Activated CD8-positive, alpha-beta T cell treated with anti-CD3 and anti-CD28 coated beads for 36 hours (primary cell): ENCODE results near the gene SPATA13. TPM values are rescaled to one million over a fixed set of nuclear protein-coding genes. Genes with fewer than 3 reads are reported as not detected.

Experiments used
- ATAC-seq: fragments of 200-7000 bp; cut with Tn5 transposase; one replicate; pipeline ENCODE4 v1.10.0; 2021; ENCODE audit warnings: mild to moderate bottlenecking, moderate library complexity
- CTCF ChIA-PET: fragments of 350-600 bp; sonication (Branson Sonifier 250); formaldehyde crosslinking; loops from one replicate; lab custom pipeline; 2021; ENCODE audit warnings: antibody characterized with exemption; lab: Charles Lee
- POLR2A ChIA-PET: fragments of 350-600 bp; sonication (Branson Sonifier 250); formaldehyde crosslinking; loops from one replicate; lab custom pipeline; 2021; ENCODE audit warnings: antibody characterized with exemption; lab: Charles Lee
- DNase-seq: peaks from one replicate; pipeline ENCODE4 v3.0.0-alpha.2; 2020
- H3K27ac Mint-ChIP-seq: one replicate; pipeline ENCODE4 v1.8.0; 2021; ENCODE audit warnings: mild to moderate bottlenecking, mixed read lengths
- H3K27me3 Mint-ChIP-seq: one replicate; pipeline ENCODE4 v1.8.0; 2021; ENCODE audit warnings: mixed read lengths
- H3K36me3 Mint-ChIP-seq: one replicate; pipeline ENCODE4 v1.8.0; 2021; ENCODE audit warnings: low read depth, mixed read lengths
- H3K4me1 Mint-ChIP-seq: one replicate; pipeline ENCODE4 v1.8.0; 2021; ENCODE audit warnings: low read depth, mixed read lengths
- H3K4me3 Mint-ChIP-seq: one replicate; pipeline ENCODE4 v1.8.0; 2021; ENCODE audit warnings: mild to moderate bottlenecking, moderate library complexity, mixed read lengths
- H3K9me3 Mint-ChIP-seq: one replicate; pipeline ENCODE4 v1.8.0; 2021; ENCODE audit warnings: mixed read lengths
- CTCF ChIP-seq: fragments of 200-600 bp; IDR thresholded peaks from one replicate; pipeline ENCODE4 v1.8.0; 2022; ENCODE audit warnings: antibody characterized with exemption, mild to moderate bottlenecking
- intact Hi-C: fragments of 100-400 bp; cut with micrococcal nuclease; formaldehyde crosslinking; loops from one replicate; pipeline ENCODE4 v1.10.0; 2022
- total RNA-seq, 2 experiments: library from RNA; stranded (reverse); gene quantifications; one replicate each; pipeline ENCODE4 v1.2.3, GENCODE V29; 2021

The SPATA13 gene
- total RNA-seq, 2 experiments from 2014 or later = 47.0 to 47.4 TPM

GRCh38 chr13:24127116-24127631, 33.3 kb upstream of the SPATA13 start:
- H3K27me3 Mint-ChIP-seq = peaks cover 13% of the 10 kb centered on the region
- no peak overlapping the region for H3K27ac Mint-ChIP-seq
- peaks cover 30% of the 10 kb centered on the region for H3K4me1 Mint-ChIP-seq
- CTCF ChIA-PET = interaction anchor here (0.7 to 1.2 kb wide), 3 partner anchors 74 to 107 kb away, joined by 3 read pairs; no protein-coding TSS in a partner anchor
- intact Hi-C loops = no loop called here
- POLR2A ChIA-PET = no interaction called here
- H3K9me3 Mint-ChIP-seq = peaks cover 7% of the 10 kb centered on the region
- peak; percentile 95 for ATAC-seq
- peaks cover 5% of the 10 kb centered on the region for H3K36me3 Mint-ChIP-seq
- no peak for TF ChIP-seq CTCF
- H3K4me3 Mint-ChIP-seq = no peak overlapping the region
- DNase-seq = peak; percentile 67

DNA sequence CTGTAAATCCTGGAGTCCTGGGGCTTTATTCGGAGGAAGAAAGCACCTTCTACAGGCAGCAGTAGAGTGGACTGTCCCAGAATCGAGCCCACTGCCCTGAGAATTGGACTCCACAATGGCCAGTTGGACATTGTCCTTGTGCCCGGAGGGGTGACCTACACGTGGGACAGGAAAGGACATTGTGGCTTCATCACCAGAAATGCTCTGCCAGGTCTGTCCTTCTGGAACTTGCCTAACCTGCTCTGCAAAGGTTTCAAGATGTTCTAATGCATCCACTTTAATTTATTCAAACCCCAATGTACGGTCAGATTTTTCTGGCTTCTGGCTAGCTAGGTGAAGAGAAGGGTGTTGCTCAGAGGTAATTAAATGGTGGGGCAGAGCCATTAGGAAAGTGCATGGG, 32.4 kb upstream of the SPATA13 start:
- peaks cover 5% of the 10 kb centered on the region for H3K36me3 Mint-ChIP-seq
- H3K27me3 Mint-ChIP-seq = peaks cover 8% of the 10 kb centered on the region
- H3K4me1 Mint-ChIP-seq = peaks cover 23% of the 10 kb centered on the region
- ChIA-PET POLR2A (no interaction called here), CTCF (interaction anchor here (0.7 kb wide), 1 partner anchor 108 kb away, joined by 3 read pairs; no protein-coding TSS in a partner anchor)
- DNase-seq (no peak), ATAC-seq (no peak)
- TF ChIP-seq CTCF = no peak
- H3K9me3 Mint-ChIP-seq = peaks cover 7% of the 10 kb centered on the region
- no peak overlapping the region for H3K27ac Mint-ChIP-seq
- no peak overlapping the region for H3K4me3 Mint-ChIP-seq
- intact Hi-C loops = no loop called here

- ChIA-PET CTCF (no interaction called here), POLR2A (no interaction called here)
- intact Hi-C loops = no loop called here
- peaks cover 23% of the 10 kb centered on the region for H3K4me1 Mint-ChIP-seq
- peaks cover 8% of the 10 kb centered on the region for H3K27me3 Mint-ChIP-seq
- TF ChIP-seq CTCF = no peak
- H3K9me3 Mint-ChIP-seq = peaks cover 7% of the 10 kb centered on the region
- no peak overlapping the region for H3K27ac Mint-ChIP-seq
- H3K4me3 Mint-ChIP-seq = no peak overlapping the region
- ATAC-seq (no peak), DNase-seq (no peak)
- peaks cover 5% of the 10 kb centered on the region for H3K36me3 Mint-ChIP-seq
Measured at GRCh38 chr13:24128962-24129361, 31.6 kb upstream of the SPATA13 start.

DNA sequence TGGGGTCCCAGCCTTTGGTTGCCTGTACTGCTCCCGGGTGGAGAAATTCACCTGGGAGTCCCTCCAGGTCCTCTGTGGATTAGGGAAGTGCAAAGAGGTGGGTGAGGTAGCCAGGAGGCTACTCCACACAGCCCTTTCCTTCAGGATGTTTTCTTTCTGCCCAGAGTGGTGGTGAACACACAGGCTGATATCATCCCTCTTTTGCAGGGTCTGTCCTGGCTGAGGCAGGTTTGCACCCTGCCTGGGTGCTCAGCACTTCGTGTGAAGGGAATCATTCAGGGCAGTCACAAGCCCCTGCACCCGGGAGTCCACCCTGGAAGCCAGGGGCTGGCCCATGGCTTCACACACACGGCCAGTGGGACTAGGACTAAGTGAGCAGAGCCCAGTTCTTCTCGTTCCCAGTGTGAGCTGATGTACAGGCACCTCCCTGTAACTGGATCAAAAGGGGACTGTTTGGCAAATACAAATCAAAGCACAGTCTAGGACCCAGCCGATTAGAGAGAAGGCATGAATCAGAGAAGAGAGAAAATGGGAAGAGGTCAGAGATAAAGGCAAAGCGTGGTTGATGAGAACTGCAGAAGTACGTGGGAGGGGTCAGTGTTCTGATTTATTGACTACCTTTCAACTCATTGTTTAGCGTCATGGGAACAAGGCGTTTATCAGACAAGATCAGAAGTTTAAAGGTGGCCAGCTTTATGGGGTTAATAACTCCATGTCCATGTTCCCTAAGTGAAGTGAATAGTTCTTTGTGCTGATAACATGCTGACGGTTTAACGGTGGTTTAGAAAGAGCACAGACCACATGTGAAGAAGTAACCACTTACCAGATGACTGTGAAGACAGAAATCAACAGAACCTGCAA, 30.4 kb upstream of the SPATA13 start:
- no peak overlapping the region for H3K27ac Mint-ChIP-seq
- no peak for TF ChIP-seq CTCF
- DNase-seq (no peak), ATAC-seq (no peak)
- intact Hi-C loops = no loop called here
- peaks cover 17% of the 10 kb centered on the region for H3K4me1 Mint-ChIP-seq
- H3K9me3 Mint-ChIP-seq = peaks cover 7% of the 10 kb centered on the region
- H3K36me3 Mint-ChIP-seq = peaks cover 5% of the 10 kb centered on the region
- ChIA-PET POLR2A (no interaction called here), CTCF (interaction anchor here (1.0 kb wide), 1 partner anchor 13 kb away, joined by 3 read pairs; no protein-coding TSS in a partner anchor)
- no peak overlapping the region for H3K4me3 Mint-ChIP-seq
- H3K27me3 Mint-ChIP-seq = peaks cover 6% of the 10 kb centered on the region

DNA sequence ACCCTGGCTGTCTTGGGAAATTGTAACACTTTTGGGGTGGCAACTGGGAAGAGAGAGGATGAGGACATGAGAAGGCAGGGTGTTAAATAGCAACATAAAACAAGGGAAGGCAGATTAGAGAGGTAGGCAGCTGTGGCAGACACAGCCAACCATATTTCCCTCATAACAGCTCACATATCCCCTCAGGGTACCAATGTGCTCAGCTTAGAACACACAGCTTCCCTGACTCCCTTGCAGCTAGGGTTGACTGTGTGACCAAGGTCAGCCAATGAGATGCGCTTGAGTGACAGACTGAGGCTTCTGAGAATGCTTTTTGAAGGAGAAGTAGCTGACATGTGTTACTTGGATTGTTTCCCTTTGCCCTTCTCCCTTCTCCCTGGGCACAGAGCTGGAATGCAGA, 28.8 kb upstream of the SPATA13 start:
- Mint-ChIP-seq H3K9me3 (peaks cover 7% of the 10 kb centered on the region), H3K4me1 (peaks cover 17% of the 10 kb centered on the region), H3K36me3 (peaks cover 5% of the 10 kb centered on the region), H3K27ac (no peak overlapping the region), H3K4me3 (no peak overlapping the region), H3K27me3 (peaks cover 4% of the 10 kb centered on the region)
- POLR2A ChIA-PET = no interaction called here
- intact Hi-C loops = no loop called here
- DNase-seq (no peak), ATAC-seq (no peak)
- TF ChIP-seq CTCF = no peak
- CTCF ChIA-PET = interaction anchor here (1.3 kb wide), 1 partner anchor 55 kb away, joined by 3 read pairs; no protein-coding TSS in a partner anchor
